Dermis microvascular lymphatic vessel endothelial cell (primary cell): ENCODE data around the gene UGT1A5. TPM values are rescaled to one million over a fixed set of nuclear protein-coding genes. Genes with fewer than 3 reads are reported as not detected.

Experiments
- DNase-seq, 2 donors: peaks; one replicate each; pipeline versions ENCODE4 v3.0.0 to v3.0.0-alpha.2; 2010; ENCODE audit warnings: low read depth in 2 of 2
- total RNA-seq: library from RNA; depleted of rRNA; stranded (reverse); fragments of >200 nt; gene quantifications from 2 replicates; pipeline ENCODE4 v1.2.1, GENCODE V29; 2014

UGT1A5 gene
- total RNA-seq, 1 donor from 2014 or later: not detected

GRCh38 chr2:233807966-233808935, 95.5 kb downstream of the UGT1A5 start:
- no peak for DNase-seq

GRCh38 chr2:233810385-233810784, 97.7 kb downstream of the UGT1A5 start:
- DNase-seq: no peak

DNA sequence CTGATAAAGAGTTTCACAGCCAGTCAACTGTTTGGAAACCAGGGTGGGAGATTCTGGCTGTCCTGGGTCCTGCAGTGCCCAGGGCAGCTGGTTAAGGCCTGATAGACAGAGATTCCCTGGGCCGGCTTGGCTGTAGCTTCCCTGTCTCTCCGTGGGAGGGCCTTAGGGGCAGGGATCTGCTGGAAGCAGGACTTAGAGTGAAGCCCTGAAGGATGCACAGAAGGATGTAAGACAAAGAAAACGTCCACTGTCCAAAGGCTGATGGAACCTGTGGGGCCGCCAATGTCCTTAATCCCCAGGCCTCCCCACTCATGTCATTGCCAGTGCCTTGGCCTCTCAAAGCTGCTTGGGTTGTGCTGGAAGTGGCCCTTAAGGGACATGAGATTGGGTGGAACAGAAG, 98.4 kb downstream of the UGT1A5 start:
- DNase-seq: no peak

DNA sequence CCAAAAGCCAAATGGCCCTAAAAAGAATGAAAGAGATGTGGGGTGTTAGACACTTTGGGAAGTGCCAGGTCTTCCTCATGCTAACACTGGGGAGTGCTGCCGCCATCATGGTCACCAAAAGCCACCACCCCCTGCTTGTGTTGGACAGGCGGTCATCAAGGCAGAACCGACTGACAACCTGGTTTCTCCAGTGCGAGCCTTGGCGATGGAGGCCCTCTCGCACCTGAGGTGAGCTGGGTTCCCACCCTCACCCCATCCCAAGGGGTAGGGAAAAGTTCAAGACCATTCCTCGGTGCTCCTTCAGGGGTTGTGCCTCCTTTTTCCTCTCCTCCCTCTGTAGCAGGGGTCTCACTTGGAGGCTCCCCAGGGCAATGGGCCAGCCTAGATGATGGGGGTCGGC, 99.0 kb downstream of the UGT1A5 start:
- DNase-seq: no peak

DNA sequence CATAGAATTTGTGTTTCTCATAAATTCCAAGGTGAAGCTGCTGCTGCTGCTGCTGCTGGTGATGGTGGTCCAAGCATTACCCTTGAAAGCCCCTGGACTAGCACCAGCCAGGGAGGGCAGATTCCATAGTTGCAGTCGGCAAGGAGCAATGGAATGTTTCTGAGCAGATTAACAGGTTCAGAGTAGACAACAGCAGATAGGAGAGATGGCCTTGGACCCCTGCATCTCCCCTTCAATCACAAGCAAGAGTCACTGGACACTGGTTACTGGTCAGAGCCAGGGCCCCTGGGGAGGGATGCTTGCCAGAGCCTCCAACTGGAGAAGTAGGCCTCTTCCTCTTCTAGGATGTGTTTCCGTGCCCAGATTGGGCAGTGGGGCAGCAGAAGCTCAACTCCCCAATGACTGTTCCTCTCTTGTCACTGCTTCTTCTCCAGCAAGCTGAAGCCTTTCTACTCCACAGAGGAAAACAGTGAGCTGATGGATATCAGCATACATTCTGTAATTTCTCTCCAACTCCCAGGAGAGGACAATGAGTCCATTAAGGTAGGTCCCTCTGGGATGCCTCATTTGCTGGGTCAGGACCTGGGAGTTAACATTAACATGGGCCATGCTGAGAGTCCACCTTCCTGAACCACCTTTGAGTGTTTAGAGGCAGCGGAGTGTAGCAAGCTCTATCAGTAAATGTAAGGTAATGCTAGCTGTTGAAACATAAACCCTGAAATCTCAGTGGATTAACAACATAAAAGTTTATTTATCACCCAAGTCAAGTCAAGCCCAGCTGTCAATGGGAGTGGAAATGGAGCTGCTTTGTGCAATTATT, 100.7 kb downstream of the UGT1A5 start:
- no peak for DNase-seq

GRCh38 chr2:233814056-233814835, 101.5 kb downstream of the UGT1A5 start:
- no peak for DNase-seq

DNA sequence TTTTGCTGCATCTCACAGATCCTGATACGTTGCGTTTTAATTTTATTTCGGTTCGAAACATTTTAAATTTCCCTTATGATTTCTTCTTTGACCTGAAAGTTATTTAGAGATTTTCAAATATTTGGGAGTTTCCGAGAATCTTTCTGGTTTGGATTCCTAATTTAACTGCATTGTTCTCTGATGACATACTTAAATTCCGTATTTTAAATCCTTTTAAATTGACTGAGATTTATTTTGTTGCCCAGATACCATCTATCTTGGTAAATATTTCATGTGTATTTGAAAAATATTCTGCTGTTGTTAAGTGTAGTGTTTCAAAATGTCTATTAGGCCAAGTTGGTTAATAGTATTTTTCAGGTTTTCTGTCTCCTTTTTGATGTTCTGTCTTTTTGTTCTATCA, 103.2 kb downstream of the UGT1A5 start:
- no peak for DNase-seq

- no peak for DNase-seq
Observed at GRCh38 chr2:233816334-233816733, 103.6 kb downstream of the UGT1A5 start.

- no peak for DNase-seq
Observed at GRCh38 chr2:233816771-233817170, 104.1 kb downstream of the UGT1A5 start.

- no peak for DNase-seq
Observed at GRCh38 chr2:233817361-233817911, 104.7 kb downstream of the UGT1A5 start.

DNA sequence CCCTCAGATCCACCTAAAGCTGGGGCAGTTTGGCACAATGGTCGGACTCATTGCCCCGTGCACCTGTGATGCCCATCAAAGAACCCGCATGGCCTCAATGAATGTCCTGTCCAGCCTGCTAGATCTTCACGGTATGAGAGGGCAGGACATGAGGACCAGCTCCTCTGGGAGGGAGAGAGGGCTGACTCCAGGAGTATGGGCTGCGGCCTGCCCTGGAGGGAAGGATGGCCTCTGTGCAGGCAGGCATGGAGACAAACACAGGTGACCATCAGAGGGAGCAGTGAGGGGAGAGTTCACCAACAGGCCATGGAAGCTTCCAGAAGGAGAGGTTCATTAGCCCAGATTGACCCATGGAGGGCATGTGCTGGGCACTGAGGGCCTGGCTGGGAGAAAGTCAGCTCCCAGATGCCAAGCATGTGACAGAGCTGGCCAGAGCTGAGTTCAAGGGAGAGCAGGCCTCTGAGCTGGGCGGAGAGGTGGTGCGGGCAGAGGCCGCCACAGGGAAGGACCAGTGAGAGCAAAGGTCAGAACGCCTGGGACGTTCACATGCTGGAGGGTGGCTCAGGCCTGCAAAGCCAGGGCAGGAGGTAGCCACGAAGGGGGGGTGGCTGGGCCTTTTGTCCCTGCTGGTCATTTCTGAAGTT, 105.4 kb downstream of the UGT1A5 start:
- DNase-seq: no peak

- no peak for DNase-seq
Observed at GRCh38 chr2:233818639-233819621, 106.2 kb downstream of the UGT1A5 start.

- DNase-seq: no peak
Observed at GRCh38 chr2:233819884-233820773, 107.4 kb downstream of the UGT1A5 start.

GRCh38 chr2:233820774-233821105, 108.0 kb downstream of the UGT1A5 start:
- no peak for DNase-seq

- no peak for DNase-seq
Observed at GRCh38 chr2:233821196-233821595, 108.5 kb downstream of the UGT1A5 start.

DNA sequence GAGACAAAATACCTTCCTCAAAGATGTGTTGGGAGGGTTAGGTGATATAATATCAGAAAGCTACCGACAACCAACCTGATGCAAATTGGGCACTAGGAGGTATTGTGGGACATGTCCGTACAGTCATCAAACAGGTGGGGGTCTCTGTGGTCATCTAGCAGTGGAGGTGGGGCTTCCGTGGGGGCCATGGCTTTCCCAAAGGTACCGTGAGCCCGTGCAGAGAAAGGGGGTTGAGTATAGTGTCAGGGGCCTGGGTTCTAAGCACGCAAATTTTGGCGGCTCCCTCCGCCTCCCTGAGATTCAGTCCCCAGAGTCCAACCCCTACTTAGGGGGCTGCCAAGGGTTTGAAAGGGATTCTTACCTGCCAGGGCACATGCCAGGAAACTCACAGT, 109.0 kb downstream of the UGT1A5 start:
- no peak for DNase-seq

- no peak for DNase-seq
Observed at GRCh38 chr2:233822101-233822771, 109.5 kb downstream of the UGT1A5 start.
